K562 (cell line): ENCODE data around the gene NENF. TPM values are rescaled to one million over a fixed set of nuclear protein-coding genes. Genes with fewer than 3 reads are reported as not detected.
A peak's percentile ranks its signal among the peaks of the same experiment; 100 is the strongest.

Experiments used
- AFF1 ChIP-seq, 2 experiments: fragments of 450-650 bp; IDR thresholded peaks; 2 replicates each; pipeline ENCODE4 v1.6.1; 2018; ENCODE audit warnings: mild to moderate bottlenecking in 2 of 2, low read depth in 1 of 2; ENCODE audit not compliant: partially characterized antibody in 2 of 2
- COPS2 ChIP-seq: fragments of 450-650 bp; conservative IDR thresholded peaks from 2 replicates; pipeline ENCODE4 v1.6.1; 2016; ENCODE audit warnings: mild to moderate bottlenecking, moderate library complexity
- CREB3 ChIP-seq: fragments of 450-650 bp; conservative IDR thresholded peaks from 2 replicates; pipeline ENCODE4 v1.6.1; 2016; ENCODE audit warnings: missing genetic modification characterization, low read depth, mild to moderate bottlenecking, missing compliant biosample characterization, moderate library complexity
- ELK1 ChIP-seq: sonication (generic); formaldehyde crosslinking; IDR thresholded peaks from 2 replicates; pipeline ENCODE4 v1.8.1; 2022; ENCODE audit warnings: missing genetic modification reagents
- FOXK2 ChIP-seq, 2 experiments: fragments of 450-650 bp; IDR thresholded peaks in 1 of 2; conservative IDR thresholded peaks in 1 of 2; 2 replicates each; pipeline ENCODE4 v1.6.1; 2016; ENCODE audit warnings: low read depth in 2 of 2, mild to moderate bottlenecking in 1 of 2
- FOXP4 ChIP-seq: sonication (generic); formaldehyde crosslinking; IDR thresholded peaks from 2 replicates; pipeline ENCODE4 v1.8.0; 2022; ENCODE audit warnings: mild to moderate bottlenecking, missing genetic modification reagents, borderline replicate concordance
- GATA2 ChIP-seq: sonication (generic); formaldehyde crosslinking; IDR thresholded peaks from 2 replicates; pipeline ENCODE4 v1.4.0; 2020; ENCODE audit warnings: mild to moderate bottlenecking, missing genetic modification reagents
- KDM2B ChIP-seq: fragments of 250-450 bp; sonication (Bioruptor Pico); IDR thresholded peaks from 2 replicates; pipeline ENCODE4 v1.8.0; 2021; ENCODE audit warnings: mild to moderate bottlenecking, moderate library complexity
- NCOA2 ChIP-seq, 2 experiments: fragments of 450-650 bp; IDR thresholded peaks; 2 replicates each; pipeline ENCODE4 v1.6.1; 2018; ENCODE audit warnings: mild to moderate bottlenecking in 2 of 2, moderate library complexity in 1 of 2; ENCODE audit not compliant: partially characterized antibody in 2 of 2
- NR3C1 ChIP-seq: sonication (generic); formaldehyde crosslinking; IDR thresholded peaks from 2 replicates; pipeline ENCODE4 v1.8.1; 2022; ENCODE audit warnings: missing genetic modification reagents
- PTBP1 ChIP-seq: fragments of 200-400 bp; formaldehyde crosslinking; IDR thresholded peaks from 2 replicates; pipeline ENCODE4 v1.6.1; 2017; ENCODE audit warnings: low read depth, low read length
- SAFB2 ChIP-seq: fragments of 200-400 bp; formaldehyde crosslinking; IDR thresholded peaks from 2 replicates; pipeline ENCODE4 v1.6.1; 2018; ENCODE audit warnings: borderline replicate concordance, low read length, low read depth, moderate library complexity; ENCODE audit not compliant: severe bottlenecking
- SP1 ChIP-seq: sonication (generic); formaldehyde crosslinking; IDR thresholded peaks from 2 replicates; pipeline ENCODE4 v1.8.1; 2022; ENCODE audit warnings: mild to moderate bottlenecking, missing genetic modification reagents
- VEZF1 ChIP-seq: fragments of 200-800 bp; sonication (Bioruptor generic); IDR thresholded peaks from 2 replicates; pipeline ENCODE4 v1.6.1; 2017; ENCODE audit warnings: missing genetic modification characterization, missing compliant biosample characterization
- ZNF175 ChIP-seq: fragments of 200-800 bp; sonication (Bioruptor generic); IDR thresholded peaks from 2 replicates; pipeline ENCODE4 v1.6.1; 2016; ENCODE audit warnings: low read depth, mild to moderate bottlenecking, missing genetic modification characterization, missing compliant biosample characterization
- ZNF507 ChIP-seq: conservative IDR thresholded peaks from 2 replicates; pipeline ENCODE4 v1.6.1; 2017; ENCODE audit warnings: missing genetic modification characterization, missing compliant biosample characterization
- ZNF561 ChIP-seq: fragments of 450-650 bp; formaldehyde crosslinking; conservative IDR thresholded peaks from 2 replicates; pipeline ENCODE4 v1.4.0; 2020; ENCODE audit warnings: mild to moderate bottlenecking, moderate library complexity
- polyA plus RNA-seq, 8 experiments: library from polyadenylated mRNA; depleted of rRNA in 4 of 8; stranded (reverse) in 5 of 8; unstranded in 3 of 8; fragments of >200 nt; fragmentation: Nextera tagmentation in 2 of 8; fragmentation: Illumina TruSeq in 1 of 8; extraction: Ambion mirVana in 2 of 8; extraction: Trizol in 1 of 8; gene quantifications; 2 replicates each; pipeline versions ENCODE4 v1.2.1 to v1.2.3, GENCODE V29; 2011 to 2014; ENCODE audit warnings: inconsistent platforms in 1 of 8, missing spikeins in 1 of 8
- total RNA-seq, 7 experiments: library from RNA; depleted of rRNA in 6 of 7; stranded (reverse); fragments of >200 nt in 6 of 7; fragmentation: Illumina TruSeq in 2 of 7; extraction: Trizol in 2 of 7; gene quantifications; 2 replicates each; pipeline versions ENCODE4 v1.2.1 to v1.2.3, GENCODE V29; 2011 to 2021; ENCODE audit warnings: low replicate concordance in 1 of 7

NENF gene
- total and polyA plus RNA-seq, 9 of the 15 experiments (the other 6 are each of a cell fraction or from before 2014, with no cell fraction given): 6.1 to 100 (median 72.8) TPM

- peak; percentile 76 for TF ChIP-seq VEZF1 (CRISPR knock-in tag)
- no peak for TF ChIP-seq GATA2 (CRISPR knock-in tag)
- TF ChIP-seq CREB3: peak; percentile 99
- no peak for TF ChIP-seq AFF1 (IDR thresholded peaks at IDR 0.05; ENCODE audit: low read depth in 1 of 2, partially characterized antibody in 2 of 2)
- TF ChIP-seq SAFB2: no peak
- TF ChIP-seq NCOA2 (IDR thresholded peaks at IDR 0.05; ENCODE audit: partially characterized antibody in 2 of 2): no peak
- no peak for TF ChIP-seq FOXK2 (conservative IDR thresholded peaks at IDR 0.05 in 1 of 2, IDR thresholded peaks at IDR 0.05 in 1 of 2; ENCODE audit: low read depth in 2 of 2)
- peak; percentile 92; the same call in 1 of the 2 replicates for TF ChIP-seq KDM2B (CRISPR knock-in tag)
- no peak for TF ChIP-seq COPS2
- peak; percentile 95 for TF ChIP-seq ZNF561 (CRISPR knock-in tag)
- TF ChIP-seq NR3C1 (CRISPR knock-in tag): no peak
- TF ChIP-seq FOXP4: no peak
- TF ChIP-seq SP1 (CRISPR knock-in tag): no peak
- peak; percentile 100 for TF ChIP-seq ZNF175
- no peak; the same call in 1 of the 2 replicates for TF ChIP-seq ZNF507 (tag)
- TF ChIP-seq PTBP1: no peak
- TF ChIP-seq ELK1: no peak
Measured at GRCh38 chr1:212477680-212478466, 45.2 kb downstream of the NENF start (continued).
